Smooth muscle cell (in vitro differentiated cells): ENCODE measurements around the gene KCNH1. TPM values are rescaled to one million over a fixed set of nuclear protein-coding genes. Genes with fewer than 3 reads are reported as not detected.

Source experiments
- DNase-seq: peaks from one replicate; lab custom pipeline; 2025; ENCODE audit not compliant: unreplicated experiment; lab: John Stamatoyannopoulos, UW
- H2AFZ ChIP-seq: fragments of 200-600 bp; sonication (generic); 2 replicates; pipeline ENCODE4 v1.6.0; 2016; ENCODE audit warnings: antibody characterized with exemption, low read depth, mild to moderate bottlenecking
- H3F3A ChIP-seq: fragments of 200-600 bp; sonication (generic); 2 replicates; pipeline ENCODE4 v1.6.0; 2017; ENCODE audit warnings: antibody characterized with exemption, low read depth
- H3K27ac ChIP-seq: fragments of 200-600 bp; sonication (generic); 2 replicates; pipeline ENCODE4 v1.5.1; 2016; ENCODE audit warnings: low read depth, mild to moderate bottlenecking
- H3K27me3 ChIP-seq: fragments of 200-600 bp; sonication (generic); 2 replicates; pipeline ENCODE4 v1.6.1; 2016; ENCODE audit warnings: low read depth, mild to moderate bottlenecking
- H3K36me3 ChIP-seq: fragments of 200-600 bp; sonication (generic); 2 replicates; pipeline ENCODE4 v1.5.1; 2016; ENCODE audit warnings: low read depth
- H3K4me1 ChIP-seq: fragments of 200-600 bp; sonication (generic); 2 replicates; pipeline ENCODE4 v1.5.1; 2016; ENCODE audit warnings: low read depth
- H3K4me2 ChIP-seq: fragments of 200-600 bp; sonication (generic); 2 replicates; pipeline ENCODE4 v1.6.0; 2016; ENCODE audit warnings: mild to moderate bottlenecking
- H3K4me3 ChIP-seq: fragments of 200-600 bp; sonication (generic); 2 replicates; pipeline ENCODE4 v1.5.1; 2016; ENCODE audit warnings: mild to moderate bottlenecking
- H3K79me2 ChIP-seq: fragments of 200-600 bp; sonication (generic); 2 replicates; pipeline ENCODE4 v1.6.0; 2016; ENCODE audit warnings: low read depth, mild to moderate bottlenecking
- H3K9ac ChIP-seq: fragments of 200-600 bp; sonication (generic); 2 replicates; pipeline ENCODE4 v1.6.0; 2016; ENCODE audit warnings: low read depth
- H3K9me3 ChIP-seq: fragments of 200-600 bp; sonication (generic); replicated peaks from 2 replicates; pipeline ENCODE4 v1.5.1; 2016; ENCODE audit warnings: low read depth
- H4K20me1 ChIP-seq: fragments of 200-600 bp; sonication (generic); 2 replicates; pipeline ENCODE4 v1.6.0; 2016; ENCODE audit warnings: low read depth
- WGBS: methylation state at CpG from one replicate; pipeline ENCODE4 v1.1.7; 2016; ENCODE audit warnings: low lambda C conversion rate; 5-methylcytosine and 5-hydroxymethylcytosine counted together
- polyA plus RNA-seq: library from polyadenylated mRNA; unstranded; fragments of >200 nt; fragmentation: Nextera tagmentation; extraction: Ambion mirVana; gene quantifications from 2 replicates; pipeline ENCODE4 v1.2.1, GENCODE V29; 2016
- total RNA-seq: library from RNA; depleted of rRNA; stranded (reverse); fragments of >200 nt; gene quantifications from 2 replicates; pipeline ENCODE4 v1.2.3, GENCODE V29; 2014
- TF ChIP-seq, protein P1 (sequence below): fragments of 200-600 bp; sonication (generic); IDR thresholded peaks from 2 replicates; pipeline ENCODE4 v1.5.1; 2017; ENCODE audit warnings: borderline replicate concordance, mild to moderate bottlenecking, antibody characterized with exemption; ENCODE audit not compliant: insufficient read depth, poor library complexity, severe bottlenecking

KCNH1 gene
- total and polyA plus RNA-seq, 2 experiments from 2014 or later = 0.30 to 1.9 TPM

DNA sequence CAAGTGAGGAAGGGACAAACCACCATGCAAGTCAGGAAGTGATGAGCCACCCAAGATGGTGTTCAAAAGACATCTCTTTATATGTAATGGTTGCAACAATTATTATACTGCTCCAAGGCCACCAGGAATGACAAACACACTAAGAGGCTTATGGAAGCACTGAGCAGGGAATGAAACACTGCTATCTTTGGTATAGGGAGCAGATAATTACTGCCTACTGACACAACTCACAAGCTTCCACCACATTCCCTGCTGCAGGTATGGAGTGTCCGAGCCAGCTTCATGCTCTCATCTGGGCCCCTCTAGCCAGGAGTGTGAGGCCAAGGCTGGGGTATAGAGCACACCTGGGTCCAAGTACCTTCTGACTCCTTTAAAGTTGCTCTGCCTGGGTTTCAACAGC lies 433.9 kb downstream of the KCNH1 start:
- no peaks in the 10 kb centered on the region for H3K9me3 ChIP-seq
- no peaks in the 10 kb centered on the region for H3K4me1 ChIP-seq
- no peaks in the 10 kb centered on the region for H3F3A ChIP-seq
- WGBS = 81% methylated on average over 1 of the region's 1 CpG
- no peak for DNase-seq
- H3K4me3 ChIP-seq = no peak overlapping the region
- H3K36me3 ChIP-seq = no peaks in the 10 kb centered on the region
- no peaks in the 10 kb centered on the region for H3K79me2 ChIP-seq
- TF ChIP-seq, protein P1, sequence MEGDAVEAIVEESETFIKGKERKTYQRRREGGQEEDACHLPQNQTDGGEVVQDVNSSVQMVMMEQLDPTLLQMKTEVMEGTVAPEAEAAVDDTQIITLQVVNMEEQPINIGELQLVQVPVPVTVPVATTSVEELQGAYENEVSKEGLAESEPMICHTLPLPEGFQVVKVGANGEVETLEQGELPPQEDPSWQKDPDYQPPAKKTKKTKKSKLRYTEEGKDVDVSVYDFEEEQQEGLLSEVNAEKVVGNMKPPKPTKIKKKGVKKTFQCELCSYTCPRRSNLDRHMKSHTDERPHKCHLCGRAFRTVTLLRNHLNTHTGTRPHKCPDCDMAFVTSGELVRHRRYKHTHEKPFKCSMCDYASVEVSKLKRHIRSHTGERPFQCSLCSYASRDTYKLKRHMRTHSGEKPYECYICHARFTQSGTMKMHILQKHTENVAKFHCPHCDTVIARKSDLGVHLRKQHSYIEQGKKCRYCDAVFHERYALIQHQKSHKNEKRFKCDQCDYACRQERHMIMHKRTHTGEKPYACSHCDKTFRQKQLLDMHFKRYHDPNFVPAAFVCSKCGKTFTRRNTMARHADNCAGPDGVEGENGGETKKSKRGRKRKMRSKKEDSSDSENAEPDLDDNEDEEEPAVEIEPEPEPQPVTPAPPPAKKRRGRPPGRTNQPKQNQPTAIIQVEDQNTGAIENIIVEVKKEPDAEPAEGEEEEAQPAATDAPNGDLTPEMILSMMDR = no peak
- no peak overlapping the region for H3K9ac ChIP-seq
- no peak overlapping the region for H3K4me2 ChIP-seq
- H3K27ac ChIP-seq = no peak overlapping the region
- no peaks in the 10 kb centered on the region for H4K20me1 ChIP-seq
- H3K27me3 ChIP-seq = peaks cover 6% of the 10 kb centered on the region
- H2AFZ ChIP-seq = no peak overlapping the region

DNA sequence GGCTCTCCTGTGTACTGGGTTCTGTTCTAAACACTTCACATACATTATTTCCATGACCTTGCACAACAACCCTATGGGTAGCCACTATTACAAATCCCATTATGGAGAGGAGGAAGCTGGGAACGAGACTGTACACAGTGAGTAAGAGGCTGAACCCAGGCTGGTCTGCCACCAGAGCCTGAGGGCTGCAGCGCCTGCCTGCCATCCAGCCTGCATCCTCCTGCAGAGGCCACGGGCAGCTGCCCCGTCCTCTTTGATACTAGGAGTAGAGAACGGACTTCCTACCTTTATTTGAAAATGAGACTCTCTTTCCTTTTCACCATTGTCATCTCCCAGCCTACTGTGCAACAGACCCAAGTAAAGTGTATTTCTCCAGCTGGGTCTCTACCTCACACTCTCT lies 435.3 kb downstream of the KCNH1 start:
- no peak for DNase-seq
- Histone ChIP-seq H4K20me1 (no peaks in the 10 kb centered on the region), H3K9ac (no peak overlapping the region), H3K27me3 (peaks cover 13% of the 10 kb centered on the region), H3K4me3 (no peak overlapping the region), H3K27ac (no peak overlapping the region), H3K4me2 (no peak overlapping the region), H3F3A (no peaks in the 10 kb centered on the region), H3K9me3 (no peaks in the 10 kb centered on the region), H3K4me1 (no peaks in the 10 kb centered on the region), H3K36me3 (no peaks in the 10 kb centered on the region), H3K79me2 (no peaks in the 10 kb centered on the region), H2AFZ (no peak overlapping the region)
- TF ChIP-seq, protein P1 = no peak
- WGBS = 86% methylated on average over 5 of the region's 5 CpGs

DNA sequence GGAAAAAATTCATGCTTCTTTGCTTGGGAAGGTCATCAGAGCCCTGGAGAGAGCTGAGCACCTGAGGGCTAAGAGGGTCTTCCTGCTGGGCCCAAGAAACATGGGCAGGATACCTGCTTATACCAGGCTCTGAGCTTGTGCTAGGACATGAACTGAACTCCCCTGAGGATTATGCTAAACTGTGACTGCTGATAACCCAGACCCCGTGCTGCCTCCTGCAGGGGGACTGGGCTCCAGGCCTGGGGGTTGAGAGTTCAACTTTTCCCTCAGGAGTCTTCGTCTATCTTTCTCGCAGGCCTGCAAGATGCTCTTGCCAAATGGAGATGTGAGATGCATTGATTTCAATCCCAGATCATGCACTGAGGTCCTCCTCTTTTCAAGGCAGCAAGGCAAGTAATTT lies 436.8 kb downstream of the KCNH1 start:
- TF ChIP-seq, protein P1 = no peak
- peaks cover 27% of the 10 kb centered on the region for H3K27me3 ChIP-seq
- no peaks in the 10 kb centered on the region for H3K4me1 ChIP-seq
- no peak overlapping the region for H3K27ac ChIP-seq
- no peaks in the 10 kb centered on the region for H3K9me3 ChIP-seq
- H3K79me2 ChIP-seq = no peaks in the 10 kb centered on the region
- H4K20me1 ChIP-seq = no peaks in the 10 kb centered on the region
- no peak overlapping the region for H3K9ac ChIP-seq
- no peak for DNase-seq
- H3K36me3 ChIP-seq = no peaks in the 10 kb centered on the region
- no peaks in the 10 kb centered on the region for H3F3A ChIP-seq
- H2AFZ ChIP-seq = no peak overlapping the region
- H3K4me2 ChIP-seq = no peak overlapping the region
- 69% methylated on average over 3 of the region's 3 CpGs for WGBS
- no peak overlapping the region for H3K4me3 ChIP-seq

DNA sequence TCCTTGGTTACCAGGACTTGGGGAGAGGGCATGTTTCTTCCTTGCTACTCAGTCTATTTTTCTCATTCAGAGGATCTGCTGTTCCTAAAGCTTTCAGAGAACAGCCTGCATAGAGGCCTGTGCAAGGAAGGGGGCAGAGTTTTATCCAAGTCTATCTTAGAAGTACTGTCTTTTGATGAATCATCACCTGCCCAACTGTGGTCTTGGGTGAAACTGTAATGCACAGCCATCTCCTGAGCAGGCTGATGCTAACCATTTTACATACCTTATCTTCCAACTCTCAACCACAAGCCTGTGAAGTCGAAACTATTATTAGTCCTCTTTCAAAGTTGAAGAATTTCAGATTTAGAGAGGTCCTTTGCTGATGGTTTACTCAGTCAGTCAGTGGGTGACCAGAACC lies 437.2 kb downstream of the KCNH1 start:
- DNase-seq = no peak

More for the DNA sequence above, 437.2 kb downstream of the KCNH1 start:
- Histone ChIP-seq H3K4me3 (no peak overlapping the region), H3F3A (no peaks in the 10 kb centered on the region), H3K27ac (no peak overlapping the region), H3K36me3 (no peaks in the 10 kb centered on the region), H3K9me3 (no peaks in the 10 kb centered on the region), H3K9ac (no peak overlapping the region), H3K27me3 (peaks cover 27% of the 10 kb centered on the region), H3K4me1 (no peaks in the 10 kb centered on the region), H3K79me2 (no peaks in the 10 kb centered on the region), H3K4me2 (no peak overlapping the region), H4K20me1 (no peaks in the 10 kb centered on the region), H2AFZ (no peak overlapping the region)
- WGBS = 39% methylated on average over 1 of the region's 1 CpG
- TF ChIP-seq, protein P1 = no peak
